ENCODE data around the gene TUBA3E.
"Not testable (repeated sequence)": the region's sequence is repeated elsewhere in the genome, so short reads cannot be mapped to it uniquely, and the experiment has no call there.

Gene TUBA3E

DNA sequence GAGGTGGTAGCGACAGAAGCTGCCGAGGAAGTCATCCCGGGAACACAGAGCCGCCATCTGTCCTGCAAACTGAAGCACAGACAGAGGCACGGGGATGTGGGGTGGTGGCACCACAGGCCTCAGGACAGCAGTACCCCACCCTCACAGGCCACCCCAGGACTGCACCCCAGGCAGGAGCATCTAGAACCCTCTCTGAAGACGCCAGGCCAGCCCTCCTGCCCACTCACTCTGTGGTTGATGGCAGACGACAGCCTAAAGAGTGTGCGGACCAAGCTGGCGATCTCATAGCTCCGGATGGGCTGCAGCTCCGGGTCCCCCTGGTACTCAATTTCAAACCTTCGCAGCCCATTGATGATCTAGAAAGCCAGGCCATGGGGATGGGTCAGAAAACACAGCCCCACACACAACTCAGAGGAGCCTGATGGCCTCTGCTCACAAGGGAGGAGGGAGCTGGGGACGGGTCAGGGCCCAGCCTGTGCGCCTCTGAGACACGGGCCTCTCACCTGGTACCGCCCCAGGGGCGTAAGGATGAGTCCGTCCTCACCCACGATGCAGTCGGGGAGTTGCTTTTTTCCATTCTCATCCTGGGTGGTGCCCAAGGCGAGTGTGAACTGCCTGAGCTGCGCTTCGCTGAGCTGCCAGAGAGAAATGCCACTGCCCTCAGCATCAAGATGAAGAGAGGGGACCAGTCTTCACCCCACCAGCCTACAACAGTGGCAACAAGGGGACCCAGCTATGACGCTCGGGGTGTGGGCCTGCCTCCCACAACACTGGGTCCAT lies 45.2 kb downstream of the TUBA3E start:
- no peak for DNase-seq (ENCODE audit: low read depth)
- TF ChIP-seq MYC (IDR thresholded peaks at IDR 0.05; ENCODE audit: low read depth, low read length), result no peak
- TF ChIP-seq, protein P1, sequence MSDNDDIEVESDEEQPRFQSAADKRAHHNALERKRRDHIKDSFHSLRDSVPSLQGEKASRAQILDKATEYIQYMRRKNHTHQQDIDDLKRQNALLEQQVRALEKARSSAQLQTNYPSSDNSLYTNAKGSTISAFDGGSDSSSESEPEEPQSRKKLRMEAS (IDR thresholded peaks at IDR 0.05; ENCODE audit: low read depth, low read length), result no peak
- TF ChIP-seq, protein P2, sequence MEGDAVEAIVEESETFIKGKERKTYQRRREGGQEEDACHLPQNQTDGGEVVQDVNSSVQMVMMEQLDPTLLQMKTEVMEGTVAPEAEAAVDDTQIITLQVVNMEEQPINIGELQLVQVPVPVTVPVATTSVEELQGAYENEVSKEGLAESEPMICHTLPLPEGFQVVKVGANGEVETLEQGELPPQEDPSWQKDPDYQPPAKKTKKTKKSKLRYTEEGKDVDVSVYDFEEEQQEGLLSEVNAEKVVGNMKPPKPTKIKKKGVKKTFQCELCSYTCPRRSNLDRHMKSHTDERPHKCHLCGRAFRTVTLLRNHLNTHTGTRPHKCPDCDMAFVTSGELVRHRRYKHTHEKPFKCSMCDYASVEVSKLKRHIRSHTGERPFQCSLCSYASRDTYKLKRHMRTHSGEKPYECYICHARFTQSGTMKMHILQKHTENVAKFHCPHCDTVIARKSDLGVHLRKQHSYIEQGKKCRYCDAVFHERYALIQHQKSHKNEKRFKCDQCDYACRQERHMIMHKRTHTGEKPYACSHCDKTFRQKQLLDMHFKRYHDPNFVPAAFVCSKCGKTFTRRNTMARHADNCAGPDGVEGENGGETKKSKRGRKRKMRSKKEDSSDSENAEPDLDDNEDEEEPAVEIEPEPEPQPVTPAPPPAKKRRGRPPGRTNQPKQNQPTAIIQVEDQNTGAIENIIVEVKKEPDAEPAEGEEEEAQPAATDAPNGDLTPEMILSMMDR (IDR thresholded peaks at IDR 0.05; ENCODE audit: low read depth, low read length), result no peak
- TF ChIP-seq POLR2A (IDR thresholded peaks at IDR 0.05; ENCODE audit: extremely low read depth, insufficient read length), result no peak
- H3K4me3 ChIP-seq (ENCODE audit: low read depth, low read length), result no peak overlapping the region

DNA sequence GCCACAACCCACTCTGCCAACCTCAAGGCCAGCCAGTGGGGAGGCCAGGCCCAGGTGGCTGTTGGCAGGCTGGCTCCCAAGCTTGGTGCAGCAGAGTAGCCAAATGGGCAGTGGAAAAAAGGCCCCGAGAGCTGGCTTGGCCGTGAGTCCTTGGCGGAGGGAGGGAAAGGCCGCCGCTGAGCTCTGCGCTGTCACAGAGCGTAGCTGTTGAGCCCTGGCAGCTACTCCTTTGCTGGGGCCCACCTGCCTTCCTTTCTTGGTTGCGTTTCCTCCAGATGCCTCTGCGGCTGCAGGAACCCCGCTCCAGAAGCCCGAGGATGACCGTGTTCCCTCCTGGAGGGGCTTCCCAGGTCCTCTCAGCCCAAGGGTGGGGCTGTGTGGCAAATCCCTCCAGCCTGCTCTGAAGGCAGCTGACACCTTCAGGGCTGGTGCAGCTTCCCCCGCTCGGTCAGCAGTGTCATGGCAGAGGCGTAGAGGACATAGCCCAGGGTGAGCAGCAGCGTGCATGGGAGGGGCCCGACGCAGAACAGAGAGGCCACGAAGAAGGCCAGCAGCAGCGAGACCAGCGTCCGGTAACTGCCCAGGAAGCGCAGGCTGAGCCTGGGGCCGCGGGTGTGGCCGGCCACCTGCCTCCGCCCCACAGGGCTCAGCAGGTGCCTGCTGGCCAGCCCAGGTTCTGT lies 46.0 kb downstream of the TUBA3E start:
- H3K4me3 ChIP-seq (ENCODE audit: low read depth, low read length); DNase-seq (ENCODE audit: low read depth): not testable (repeated sequence)

DNA sequence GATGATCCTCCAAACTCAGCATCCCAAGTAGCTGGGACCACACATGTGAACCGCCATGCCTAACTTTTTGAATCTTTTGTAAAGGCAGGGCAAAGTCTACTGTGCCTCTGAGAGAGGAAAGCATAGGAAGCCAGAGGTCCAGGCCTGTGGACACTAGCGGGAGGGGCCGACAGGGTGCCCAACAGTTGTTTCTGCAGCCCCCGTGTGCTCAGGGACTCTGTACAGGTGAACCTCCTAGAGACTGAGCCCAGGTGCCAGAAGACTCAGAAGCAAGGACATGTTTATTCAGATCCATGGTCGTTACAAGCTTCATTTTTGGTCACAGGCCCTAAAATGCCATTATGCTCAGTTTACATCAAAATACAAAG lies 47.1 kb downstream of the TUBA3E start:
- not testable (repeated sequence) for DNase-seq (ENCODE audit: low read depth); H3K4me3 ChIP-seq (ENCODE audit: low read depth, low read length)

DNA sequence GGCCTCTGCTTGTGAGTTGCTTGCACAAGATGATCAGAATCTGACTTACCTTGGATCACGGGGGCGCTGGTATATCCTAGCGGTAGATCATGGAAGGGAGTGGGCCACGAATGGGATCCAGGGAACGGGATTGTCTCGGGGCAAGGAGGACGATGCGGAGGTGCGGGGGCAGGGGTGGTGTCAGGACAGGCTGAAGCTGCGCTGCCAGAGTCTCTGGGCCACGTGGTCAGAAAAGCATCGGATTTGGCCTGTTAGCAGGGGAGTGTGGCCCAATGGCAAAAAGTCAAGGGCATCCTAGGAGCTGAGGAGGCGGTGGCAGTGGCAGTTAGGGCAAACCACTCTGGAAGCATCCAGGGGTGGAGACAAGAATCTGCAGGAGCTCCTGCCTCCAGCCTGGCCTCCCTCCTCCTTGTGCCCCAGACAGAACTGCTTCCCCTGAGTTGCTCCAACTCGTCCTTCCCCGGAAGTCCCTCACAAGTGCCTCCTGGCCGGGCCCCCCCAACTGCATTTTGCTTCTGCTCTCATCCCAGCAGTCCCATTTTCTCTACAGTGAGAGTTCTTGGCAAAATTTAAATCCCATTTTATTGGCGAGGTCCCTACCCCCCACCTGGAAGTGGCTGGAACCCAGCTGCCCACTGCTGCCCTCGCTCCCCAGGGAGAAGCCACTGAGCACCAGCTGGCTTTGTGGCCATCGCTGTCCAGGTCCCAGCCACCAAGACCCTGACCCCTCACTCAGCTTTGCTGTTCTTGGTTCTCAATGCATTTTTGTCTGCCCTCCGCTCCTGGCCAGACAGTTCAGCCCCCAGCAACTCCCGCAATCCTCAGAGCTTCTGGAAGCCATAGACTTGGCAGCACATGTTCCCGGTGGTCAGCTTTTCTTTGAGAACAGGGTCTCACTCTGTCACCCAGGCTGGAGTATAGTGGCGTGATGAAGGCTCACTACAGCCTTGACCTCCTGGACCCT lies 47.8 kb downstream of the TUBA3E start:
- no peak overlapping the region for H3K4me3 ChIP-seq (ENCODE audit: low read depth, low read length)
- TF ChIP-seq, protein P1 (IDR thresholded peaks at IDR 0.05; ENCODE audit: low read depth, low read length), result no peak
- TF ChIP-seq POLR2A (IDR thresholded peaks at IDR 0.05; ENCODE audit: extremely low read depth, insufficient read length) (no peak), MYC (IDR thresholded peaks at IDR 0.05; ENCODE audit: low read depth, low read length) (no peak)
- TF ChIP-seq, protein P2 (IDR thresholded peaks at IDR 0.05; ENCODE audit: low read depth, low read length), result no peak
- DNase-seq (ENCODE audit: low read depth), result no peak

DNA sequence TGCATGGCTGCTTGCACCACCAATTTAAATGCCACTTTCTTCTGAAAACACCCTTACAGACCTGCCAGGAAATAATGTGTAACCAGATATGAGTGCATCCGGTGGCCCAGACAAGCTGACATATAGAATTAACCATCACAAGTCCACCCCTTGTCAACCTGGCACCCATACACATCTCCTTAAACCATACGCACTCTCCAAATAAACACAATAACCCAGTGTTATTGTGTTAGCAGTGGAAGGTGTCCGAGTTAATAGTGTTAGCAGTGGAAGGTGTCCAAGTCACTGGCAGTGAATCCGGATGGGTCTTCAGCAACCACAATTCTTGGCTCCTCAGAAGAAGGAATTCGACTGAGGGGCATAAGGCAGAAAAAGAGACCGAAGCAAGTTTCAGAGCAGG lies 49.7 kb downstream of the TUBA3E start:
- not testable (repeated sequence) for DNase-seq (ENCODE audit: low read depth); H3K4me3 ChIP-seq (ENCODE audit: low read depth, low read length)

DNA sequence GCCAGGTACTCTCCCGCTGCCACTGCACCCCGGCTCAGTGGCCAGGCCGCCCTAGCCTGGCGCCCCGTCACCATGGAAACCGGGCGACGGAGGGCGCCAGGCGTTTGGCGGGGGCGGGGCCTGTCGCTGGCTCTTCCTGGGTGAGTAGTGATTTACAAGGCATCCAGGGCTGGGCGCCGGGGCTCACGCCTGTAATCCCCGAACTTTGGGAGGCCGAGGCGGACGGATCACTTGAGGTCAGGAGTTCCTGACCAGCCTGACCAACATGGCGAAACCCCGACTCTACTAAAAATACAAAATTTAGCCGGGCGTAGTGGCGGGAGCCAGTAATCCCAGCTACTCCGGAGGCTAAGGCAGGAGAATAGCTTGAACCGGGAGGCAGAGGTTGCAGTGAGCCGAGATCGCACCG lies 53.2 kb downstream of the TUBA3E start, which contains the start of gene CCDC74B:
Gene CCDC74B (minus strand): TSS at position 107 of the 409 bp plus-strand sequence. CDS start 116 bp downstream, outside the sequence.
- H3K4me3 ChIP-seq (ENCODE audit: low read depth, low read length), result not testable (repeated sequence)
- DNase-seq (ENCODE audit: low read depth), result peak; percentile 34

DNA sequence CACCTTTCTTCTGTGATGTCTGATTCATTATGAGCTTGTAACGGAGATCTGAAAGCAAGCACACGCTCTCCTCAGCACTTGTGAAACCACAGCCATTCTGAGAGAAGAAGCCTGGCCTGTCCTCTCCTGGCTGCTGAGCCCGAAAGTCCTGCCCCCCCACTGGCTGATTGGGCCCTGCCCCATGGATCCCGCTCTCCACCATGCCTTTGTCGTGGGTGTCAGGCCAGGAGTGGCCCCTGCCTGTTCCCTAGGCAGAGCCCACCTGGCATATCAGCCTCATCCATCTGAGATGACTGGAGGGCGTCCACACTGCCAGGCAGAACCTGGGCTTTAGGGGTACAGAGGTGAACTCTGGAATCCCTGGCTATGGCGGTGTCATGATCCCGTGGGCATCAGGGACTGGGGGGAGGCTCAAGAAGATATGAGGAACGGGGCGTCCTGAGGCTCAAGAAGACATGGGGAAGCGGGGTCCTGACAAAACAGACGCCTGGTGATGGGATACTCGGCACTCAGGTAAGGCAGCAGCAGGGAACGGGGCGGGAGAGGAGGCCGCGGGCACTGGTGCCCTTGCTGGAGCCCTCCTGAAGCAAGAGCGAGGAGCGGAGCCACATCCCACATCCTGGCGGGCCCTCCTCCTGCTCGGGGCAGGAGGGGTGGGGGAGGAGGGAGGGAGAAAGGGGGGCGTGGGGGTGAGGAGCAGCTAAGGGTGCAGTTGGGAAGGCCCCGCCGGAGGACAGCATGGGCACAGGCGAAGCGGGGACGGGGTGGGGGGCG lies 54.8 kb downstream of the TUBA3E start:
- H3K4me3 ChIP-seq (ENCODE audit: low read depth, low read length); DNase-seq (ENCODE audit: low read depth): not testable (repeated sequence)

DNA sequence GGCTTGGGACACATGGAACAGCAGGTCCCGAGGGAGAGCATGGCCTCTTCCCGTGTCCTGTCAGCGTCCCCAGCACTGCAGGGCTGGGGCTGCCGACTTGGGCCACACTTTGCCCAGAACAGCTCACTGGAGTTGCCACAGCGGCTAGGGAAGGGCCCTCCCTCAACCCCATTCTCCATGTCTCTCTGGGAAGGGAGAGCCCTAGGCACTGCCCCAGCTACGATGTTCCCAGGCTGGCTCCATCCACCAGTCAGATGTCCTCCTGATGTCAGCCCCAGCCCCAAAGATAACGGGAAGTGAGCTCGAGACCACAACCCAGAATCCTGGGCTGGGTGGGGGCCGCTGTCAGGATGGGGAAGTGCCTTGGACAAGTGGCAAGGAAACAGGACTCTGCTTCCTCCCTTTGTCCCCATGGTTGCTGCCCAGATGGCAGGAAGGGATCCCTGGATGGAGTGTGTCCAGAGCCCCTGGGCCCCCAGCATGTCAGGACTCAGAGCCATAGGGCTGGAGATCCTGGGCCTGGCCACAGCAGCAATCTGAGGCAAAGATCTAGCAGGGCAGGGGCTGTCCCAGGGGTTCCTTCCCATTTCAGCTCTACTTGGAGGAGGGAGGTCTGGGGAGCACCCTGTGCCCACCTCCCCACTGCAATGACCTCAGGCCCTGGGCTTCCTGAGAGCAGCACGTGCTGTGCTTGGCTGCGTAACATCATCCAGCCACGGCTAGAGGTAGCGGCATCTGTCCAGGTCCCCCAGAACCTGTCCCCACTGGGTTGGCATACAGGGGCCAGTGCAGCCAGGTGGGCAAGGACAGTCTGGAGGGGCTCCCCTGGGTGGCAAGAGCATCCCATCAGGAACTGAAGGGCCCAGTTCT lies 55.6 kb downstream of the TUBA3E start:
- not testable (repeated sequence) for DNase-seq (ENCODE audit: low read depth); H3K4me3 ChIP-seq (ENCODE audit: low read depth, low read length)
